ENCODE results near the gene ANKRD33B.

Gene ANKRD33B

DNA sequence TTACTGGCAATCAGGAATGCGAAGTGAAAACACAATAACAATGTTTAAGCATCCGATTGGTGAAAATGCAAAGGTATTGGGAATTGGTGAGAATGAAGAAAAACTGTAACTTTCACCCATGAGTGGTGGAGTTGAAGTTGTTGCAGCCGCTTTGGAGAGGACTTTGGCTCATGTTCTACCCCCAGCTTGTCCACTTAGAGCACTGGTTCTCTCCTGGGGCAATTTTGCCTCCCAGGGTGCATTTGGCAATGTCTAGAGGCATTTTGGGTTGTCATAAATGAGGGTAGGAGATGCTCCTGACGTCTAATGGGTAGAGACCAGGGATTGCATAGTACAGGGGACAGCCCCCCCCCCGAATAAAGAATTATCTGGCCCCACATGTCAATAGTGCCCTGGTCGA, 46.2 kb downstream of the ANKRD33B start:
- TF ChIP-seq, protein P1, sequence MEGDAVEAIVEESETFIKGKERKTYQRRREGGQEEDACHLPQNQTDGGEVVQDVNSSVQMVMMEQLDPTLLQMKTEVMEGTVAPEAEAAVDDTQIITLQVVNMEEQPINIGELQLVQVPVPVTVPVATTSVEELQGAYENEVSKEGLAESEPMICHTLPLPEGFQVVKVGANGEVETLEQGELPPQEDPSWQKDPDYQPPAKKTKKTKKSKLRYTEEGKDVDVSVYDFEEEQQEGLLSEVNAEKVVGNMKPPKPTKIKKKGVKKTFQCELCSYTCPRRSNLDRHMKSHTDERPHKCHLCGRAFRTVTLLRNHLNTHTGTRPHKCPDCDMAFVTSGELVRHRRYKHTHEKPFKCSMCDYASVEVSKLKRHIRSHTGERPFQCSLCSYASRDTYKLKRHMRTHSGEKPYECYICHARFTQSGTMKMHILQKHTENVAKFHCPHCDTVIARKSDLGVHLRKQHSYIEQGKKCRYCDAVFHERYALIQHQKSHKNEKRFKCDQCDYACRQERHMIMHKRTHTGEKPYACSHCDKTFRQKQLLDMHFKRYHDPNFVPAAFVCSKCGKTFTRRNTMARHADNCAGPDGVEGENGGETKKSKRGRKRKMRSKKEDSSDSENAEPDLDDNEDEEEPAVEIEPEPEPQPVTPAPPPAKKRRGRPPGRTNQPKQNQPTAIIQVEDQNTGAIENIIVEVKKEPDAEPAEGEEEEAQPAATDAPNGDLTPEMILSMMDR (IDR thresholded peaks at IDR 0.05; ENCODE audit: control insufficient read depth, extremely low read depth, insufficient read depth), result no peak
- no peak for DNase-seq (ENCODE audit: low read depth)

DNA sequence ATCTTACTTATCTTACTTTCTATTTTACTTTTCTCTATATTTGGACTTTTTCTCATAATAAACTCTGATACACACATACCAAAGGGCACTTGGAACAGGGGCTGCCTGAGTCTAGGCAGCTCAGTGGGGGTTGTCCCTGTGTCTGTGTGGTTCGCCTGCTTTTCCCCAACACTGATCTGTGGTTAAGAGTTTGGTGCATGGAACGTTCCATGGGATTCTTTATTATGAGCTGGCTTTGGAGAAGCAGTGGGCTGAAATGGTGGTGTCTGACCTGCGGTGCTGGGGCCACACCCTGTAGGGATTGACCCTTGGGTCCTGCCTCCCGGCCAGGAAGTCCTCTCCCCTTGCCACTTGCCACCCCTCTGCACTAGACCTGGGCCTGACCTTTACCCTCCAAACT, 47.4 kb downstream of the ANKRD33B start:
- DNase-seq (ENCODE audit: low read depth), result no peak
- TF ChIP-seq, protein P1 (IDR thresholded peaks at IDR 0.05; ENCODE audit: control insufficient read depth, extremely low read depth, insufficient read depth), result no peak
- H3K4me3 ChIP-seq (ENCODE audit: low read depth, low read length), result no peak overlapping the region

More for the DNA sequence above, 46.2 kb downstream of the ANKRD33B start:
- H3K4me3 ChIP-seq (ENCODE audit: low read depth, low read length), result no peak overlapping the region

DNA sequence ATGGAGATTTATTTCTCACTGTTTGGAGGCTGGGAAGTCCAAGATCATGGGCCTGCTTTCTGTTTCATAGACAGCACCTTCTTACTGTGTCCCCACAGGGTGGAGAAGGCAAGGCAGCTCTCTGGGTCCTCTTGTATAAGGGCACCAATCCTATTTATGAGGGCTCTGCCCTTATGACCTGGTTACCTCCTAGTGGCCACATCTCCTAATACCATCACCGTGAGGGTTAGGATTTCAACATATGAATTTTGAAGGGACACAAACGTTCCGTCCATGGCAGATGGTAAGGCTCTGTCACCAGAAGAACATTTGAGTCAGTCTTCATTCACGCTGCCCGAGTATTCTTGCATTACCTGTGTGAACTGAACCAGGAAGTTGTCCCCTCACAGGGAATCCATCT, 48.4 kb downstream of the ANKRD33B start:
- no peak overlapping the region for H3K4me3 ChIP-seq (ENCODE audit: low read depth, low read length)
- TF ChIP-seq, protein P1 (IDR thresholded peaks at IDR 0.05; ENCODE audit: control insufficient read depth, extremely low read depth, insufficient read depth), result no peak
- no peak for DNase-seq (ENCODE audit: low read depth)

DNA sequence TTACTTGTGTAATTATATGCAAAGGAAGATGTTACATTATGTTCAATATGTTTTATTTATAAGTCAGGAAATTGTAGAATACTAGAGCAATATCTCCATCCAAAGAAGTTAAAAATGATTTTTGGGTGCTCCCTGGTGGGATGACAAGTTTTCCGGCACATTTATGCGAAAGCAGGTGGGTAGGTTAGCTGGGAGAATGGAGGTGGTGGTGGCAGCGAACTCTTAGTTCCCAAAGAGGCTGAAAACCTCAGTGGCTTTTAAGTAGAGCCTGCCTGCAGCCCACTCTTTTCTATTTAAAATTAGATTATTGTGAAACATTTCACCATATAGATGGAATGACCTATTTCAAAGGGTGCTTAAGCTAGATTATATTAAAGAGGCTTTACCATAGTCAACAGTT, 51.8 kb downstream of the ANKRD33B start:
- DNase-seq (ENCODE audit: low read depth), result no peak
- no peak overlapping the region for H3K4me3 ChIP-seq (ENCODE audit: low read depth, low read length)
- TF ChIP-seq, protein P1 (IDR thresholded peaks at IDR 0.05; ENCODE audit: control insufficient read depth, extremely low read depth, insufficient read depth), result no peak

DNA sequence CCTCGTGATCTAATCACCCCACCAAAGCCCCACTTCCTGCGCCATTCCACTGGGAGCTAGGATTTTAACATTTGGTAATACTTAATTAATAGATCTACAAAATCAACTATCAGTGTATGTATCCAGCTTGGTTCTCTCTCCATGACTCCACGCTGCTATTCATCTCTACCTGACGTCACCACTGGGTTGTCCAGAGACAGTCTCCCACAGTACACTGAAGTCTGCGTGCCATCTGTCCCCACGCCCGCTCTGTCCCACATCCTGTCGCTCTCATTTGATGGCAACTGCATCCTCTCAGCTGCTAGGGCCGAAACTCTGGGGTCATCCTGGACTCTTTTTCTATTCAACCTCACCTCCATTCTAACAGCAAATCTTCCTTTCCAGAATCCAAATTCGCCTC, 53.2 kb downstream of the ANKRD33B start:
- DNase-seq (ENCODE audit: low read depth), result no peak
- no peak overlapping the region for H3K4me3 ChIP-seq (ENCODE audit: low read depth, low read length)

DNA sequence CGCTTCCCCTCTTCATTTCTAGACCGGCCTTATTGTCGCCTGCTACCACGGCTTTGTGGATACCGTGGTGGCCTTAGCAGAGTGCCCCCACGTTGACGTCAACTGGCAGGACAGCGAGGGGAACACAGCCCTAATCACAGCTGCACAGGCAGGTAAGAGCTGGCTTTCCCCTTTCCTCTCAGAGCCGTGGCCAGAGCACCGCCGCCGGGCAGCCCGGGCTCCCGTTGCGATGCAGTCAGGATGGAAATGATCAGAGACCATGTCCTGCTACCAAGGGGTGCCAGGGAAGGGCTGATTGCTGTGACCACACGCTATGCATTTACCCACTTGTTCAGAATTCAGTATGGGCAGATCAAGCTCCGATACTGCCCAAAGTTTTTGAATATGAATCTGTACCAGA, 54.4 kb downstream of the ANKRD33B start:
- TF ChIP-seq, protein P1 (IDR thresholded peaks at IDR 0.05; ENCODE audit: control insufficient read depth, extremely low read depth, insufficient read depth), result no peak
- no peak overlapping the region for H3K4me3 ChIP-seq (ENCODE audit: low read depth, low read length)

More for the DNA sequence above, 53.2 kb downstream of the ANKRD33B start:
- TF ChIP-seq, protein P1 (IDR thresholded peaks at IDR 0.05; ENCODE audit: control insufficient read depth, extremely low read depth, insufficient read depth), result no peak

DNA sequence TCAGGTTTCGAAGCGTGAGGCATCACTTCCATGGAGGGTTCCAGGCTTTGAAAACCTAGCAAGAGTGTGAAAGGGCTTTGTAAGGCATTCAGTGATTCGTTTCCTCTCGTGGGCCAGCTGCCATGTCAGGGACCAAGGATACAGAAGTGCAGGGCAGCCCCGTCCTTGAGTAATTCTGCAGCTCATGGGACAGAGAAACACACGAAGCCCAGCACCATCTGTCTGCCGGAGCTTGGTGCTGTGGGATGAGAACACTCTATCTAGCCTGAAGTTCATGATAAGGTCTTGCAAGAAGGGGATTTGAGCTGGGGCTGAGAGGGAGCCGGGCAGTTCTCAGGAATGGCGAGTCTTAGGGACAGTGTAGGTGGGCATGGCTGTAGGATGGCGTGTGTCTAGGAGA, 55.8 kb downstream of the ANKRD33B start:
- no peak for DNase-seq (ENCODE audit: low read depth)
- TF ChIP-seq, protein P1 (IDR thresholded peaks at IDR 0.05; ENCODE audit: control insufficient read depth, extremely low read depth, insufficient read depth), result no peak
- no peak overlapping the region for H3K4me3 ChIP-seq (ENCODE audit: low read depth, low read length)

More for the DNA sequence above, 54.4 kb downstream of the ANKRD33B start:
- no peak for DNase-seq (ENCODE audit: low read depth)

Data from LNCaP clone FGC (cell line).